ENCODE results near the gene SPAG5. TPM values are rescaled to one million over a fixed set of nuclear protein-coding genes. Genes with fewer than 3 reads are reported as not detected.
A peak's percentile ranks its signal among the peaks of the same experiment; 100 is the strongest.

The SPAG5 gene
- total and polyA plus RNA-seq, 10 of the 15 experiments (the other 5 are each of a cell fraction or from before 2014, with no cell fraction given) = 73.5 to 171 (median 106) TPM

GRCh38 chr17:28567604-28568003 is 31.2 kb downstream of the SPAG5 start (continued):
- TF ChIP-seq ZNF217 (IDR thresholded peaks at IDR 0.05) (no peak; the same call in 1 of the 2 replicates), LARP7 (IDR thresholded peaks at IDR 0.05) (no peak), MYC (IDR thresholded peaks at IDR 0.05; ENCODE audit: insufficient read depth, insufficient read length, insufficient replicate concordance, low read length, severe bottlenecking) (no peak), SREBF1 (IDR thresholded peaks at IDR 0.05; ENCODE audit: low read length) (no peak), SMAD1 (IDR thresholded peaks at IDR 0.05; ENCODE audit: low read depth, partially characterized antibody) (no peak), YY1 (IDR thresholded peaks at IDR 0.05; ENCODE audit: low read depth, low read length) (0 out of 2 replicates have a peak, but pooled peaks have one; percentile 28), POLR2AphosphoS5 (IDR thresholded peaks at IDR 0.05; ENCODE audit: low read length) (no peak), ZNF622 (IDR thresholded peaks at IDR 0.05) (no peak), TBL1XR1 (IDR thresholded peaks at IDR 0.05; ENCODE audit: low read depth, low read length) (no peak), POU2F2 (IDR thresholded peaks at IDR 0.05; ENCODE audit: borderline replicate concordance, low read depth, low read length) (0 out of 3 replicates have a peak, but pooled peaks have one; percentile 40), MXI1 (IDR thresholded peaks at IDR 0.05; ENCODE audit: low read depth, low read length) (no peak), USF1 (IDR thresholded peaks at IDR 0.05; ENCODE audit: borderline replicate concordance, extremely low read length, insufficient read depth, low read depth, low read length) (no peak), SUZ12 (IDR thresholded peaks at IDR 0.05; ENCODE audit: unreplicated experiment) (no peak), SUPT20H (IDR thresholded peaks at IDR 0.05; ENCODE audit: borderline replicate concordance, control insufficient read depth, low read depth, low read length) (no peak), NR2C2 (IDR thresholded peaks at IDR 0.05; ENCODE audit: borderline replicate concordance, control insufficient read depth, insufficient read length, low read depth) (no peak), RELA (IDR thresholded peaks at IDR 0.05; ENCODE audit: borderline replicate concordance, partially characterized antibody) (no peak), MYB (IDR thresholded peaks at IDR 0.05; ENCODE audit: borderline replicate concordance, low read depth, low read length) (no peak), CBX5 (IDR thresholded peaks at IDR 0.05; ENCODE audit: low read depth) (no peak), BHLHE40 (IDR thresholded peaks at IDR 0.05; ENCODE audit: borderline replicate concordance in 1 of 2, low read depth in 2 of 2, low read length in 1 of 2) (no peak), CREB1 (IDR thresholded peaks at IDR 0.05; ENCODE audit: low read depth) (no peak), POLR2AphosphoS2 (IDR thresholded peaks at IDR 0.05; ENCODE audit: low read depth, low read length) (no peak), MTA3 (IDR thresholded peaks at IDR 0.05; ENCODE audit: borderline replicate concordance, low read length) (no peak), MTA2 (IDR thresholded peaks at IDR 0.05; ENCODE audit: low read depth) (0 out of 2 replicates have a peak, but pooled peaks have one; percentile 23), DPF2 (IDR thresholded peaks at IDR 0.05) (peak; percentile 67; the same call in 1 of the 2 replicates), STAT3 (IDR thresholded peaks at IDR 0.05; ENCODE audit: low read depth, low read length) (0 out of 2 replicates have a peak, but pooled peaks have one; percentile 28)
- TF ChIP-seq, protein P1, sequence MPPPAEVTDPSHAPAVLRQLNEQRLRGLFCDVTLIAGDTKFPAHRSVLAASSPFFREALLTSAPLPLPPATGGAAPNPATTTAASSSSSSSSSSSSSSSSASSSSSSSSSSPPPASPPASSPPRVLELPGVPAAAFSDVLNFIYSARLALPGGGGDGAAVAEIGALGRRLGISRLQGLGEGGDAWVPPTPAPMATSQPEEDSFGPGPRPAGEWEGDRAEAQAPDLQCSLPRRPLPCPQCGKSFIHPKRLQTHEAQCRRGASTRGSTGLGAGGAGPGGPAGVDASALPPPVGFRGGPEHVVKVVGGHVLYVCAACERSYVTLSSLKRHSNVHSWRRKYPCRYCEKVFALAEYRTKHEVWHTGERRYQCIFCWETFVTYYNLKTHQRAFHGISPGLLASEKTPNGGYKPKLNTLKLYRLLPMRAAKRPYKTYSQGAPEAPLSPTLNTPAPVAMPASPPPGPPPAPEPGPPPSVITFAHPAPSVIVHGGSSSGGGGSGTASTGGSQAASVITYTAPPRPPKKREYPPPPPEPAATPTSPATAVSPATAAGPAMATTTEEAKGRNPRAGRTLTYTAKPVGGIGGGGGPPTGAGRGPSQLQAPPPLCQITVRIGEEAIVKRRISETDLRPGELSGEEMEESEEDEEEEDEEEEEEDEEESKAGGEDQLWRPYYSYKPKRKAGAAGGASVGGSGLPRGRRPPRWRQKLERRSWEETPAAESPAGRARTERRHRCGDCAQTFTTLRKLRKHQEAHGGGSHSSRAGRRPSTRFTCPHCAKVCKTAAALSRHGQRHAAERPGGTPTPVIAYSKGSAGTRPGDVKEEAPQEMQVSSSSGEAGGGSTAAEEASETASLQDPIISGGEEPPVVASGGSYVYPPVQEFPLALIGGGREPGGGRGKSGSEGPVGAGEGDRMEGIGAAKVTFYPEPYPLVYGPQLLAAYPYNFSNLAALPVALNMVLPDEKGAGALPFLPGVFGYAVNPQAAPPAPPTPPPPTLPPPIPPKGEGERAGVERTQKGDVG (CRISPR knock-in tag; IDR thresholded peaks at IDR 0.05) = no peak

Data from GM12878 (cell line).